Activated T-cell treated with anti-CD3 and anti-CD28 coated beads, Interleukin-2, amount 50 U/mL, for 24 hours (primary cell): ENCODE measurements around the gene TSPAN33.
"Not testable (repeated sequence)": the region's sequence is repeated elsewhere in the genome, so short reads cannot be mapped to it uniquely, and the experiment has no call there.

Experiments used
- DNase-seq: peaks from one replicate; pipeline ENCODE4 v3.0.0-alpha.2; 2020
- H3K27ac Mint-ChIP-seq: 2 replicates; pipeline ENCODE4 v1.8.0; 2020; ENCODE audit warnings: mild to moderate bottlenecking, mixed read lengths
- H3K27me3 Mint-ChIP-seq: 2 replicates; pipeline ENCODE4 v1.8.0; 2020; ENCODE audit warnings: mixed read lengths
- H3K36me3 Mint-ChIP-seq: 2 replicates; pipeline ENCODE4 v1.8.0; 2020; ENCODE audit warnings: low read depth, mixed read lengths
- H3K4me1 Mint-ChIP-seq: 2 replicates; pipeline ENCODE4 v1.8.0; 2020; ENCODE audit warnings: low read depth, mixed read lengths
- H3K4me3 Mint-ChIP-seq: 2 replicates; pipeline ENCODE4 v1.8.0; 2020; ENCODE audit warnings: mild to moderate bottlenecking, moderate library complexity, mixed read lengths
- H3K9me3 Mint-ChIP-seq: 2 replicates; pipeline ENCODE4 v1.8.0; 2020; ENCODE audit warnings: mixed read lengths

The TSPAN33 gene

DNA sequence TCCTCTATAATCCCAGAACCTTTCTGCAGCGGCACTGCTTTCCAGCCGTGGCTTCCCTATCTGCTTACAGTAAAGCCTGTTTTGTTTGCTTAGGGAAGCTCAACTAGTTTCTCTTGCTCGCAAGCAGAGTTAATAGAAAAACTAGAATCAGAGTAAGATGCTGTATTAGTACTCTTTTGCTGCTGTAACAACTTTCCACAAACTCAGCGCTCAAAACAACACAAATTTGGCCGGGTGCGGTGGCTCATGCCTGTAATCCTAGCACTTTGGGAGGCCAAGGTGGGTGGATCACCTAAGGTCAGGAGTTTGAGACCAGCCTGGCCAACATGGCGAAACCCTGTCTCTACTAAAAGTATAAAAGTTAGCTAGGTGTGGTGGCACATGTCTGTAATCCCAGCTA, 29.4 kb downstream of the TSPAN33 start:
- H3K9me3 Mint-ChIP-seq, H3K4me3 Mint-ChIP-seq, H3K27ac Mint-ChIP-seq, H3K36me3 Mint-ChIP-seq, H3K27me3 Mint-ChIP-seq, DNase-seq: not testable (repeated sequence)
- peaks cover 12% of the 10 kb centered on the region for H3K4me1 Mint-ChIP-seq

DNA sequence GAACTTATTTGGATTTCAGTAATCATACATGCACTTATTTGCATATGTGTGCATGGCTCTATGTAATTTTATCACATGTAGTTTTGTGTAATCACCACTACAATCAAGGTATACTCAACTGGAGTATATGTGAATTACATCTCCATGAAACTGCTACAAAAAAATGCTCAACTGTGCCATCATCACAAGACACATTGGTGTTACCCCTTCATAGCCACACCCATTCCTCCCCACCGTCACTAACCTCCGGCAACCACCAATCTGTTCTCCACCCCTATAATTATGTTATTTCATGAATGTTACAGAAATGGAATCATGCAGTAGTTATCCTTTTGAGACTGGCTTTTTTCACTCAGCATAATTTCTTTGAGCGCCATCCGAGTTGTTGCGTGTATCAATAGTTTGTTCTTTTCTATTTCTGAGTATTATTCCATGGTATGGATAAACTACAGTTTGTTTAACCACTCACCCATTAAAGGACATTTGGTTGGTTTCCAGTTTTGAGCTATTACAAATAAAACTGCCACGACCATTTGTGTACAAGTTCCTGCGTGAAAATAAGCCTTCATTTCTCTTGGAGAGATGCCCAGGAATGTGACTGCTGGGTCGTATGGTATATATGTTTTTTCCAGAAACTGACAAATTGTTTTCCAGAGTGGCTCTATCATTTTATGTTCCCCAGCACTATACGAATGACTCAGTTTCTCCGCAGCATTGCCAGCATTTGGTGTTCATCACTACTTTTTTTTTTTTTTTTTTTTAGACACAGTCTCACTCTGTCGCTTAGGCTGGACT, 32.6 kb downstream of the TSPAN33 start:
- no peak overlapping the region for H3K4me3 Mint-ChIP-seq

DNA sequence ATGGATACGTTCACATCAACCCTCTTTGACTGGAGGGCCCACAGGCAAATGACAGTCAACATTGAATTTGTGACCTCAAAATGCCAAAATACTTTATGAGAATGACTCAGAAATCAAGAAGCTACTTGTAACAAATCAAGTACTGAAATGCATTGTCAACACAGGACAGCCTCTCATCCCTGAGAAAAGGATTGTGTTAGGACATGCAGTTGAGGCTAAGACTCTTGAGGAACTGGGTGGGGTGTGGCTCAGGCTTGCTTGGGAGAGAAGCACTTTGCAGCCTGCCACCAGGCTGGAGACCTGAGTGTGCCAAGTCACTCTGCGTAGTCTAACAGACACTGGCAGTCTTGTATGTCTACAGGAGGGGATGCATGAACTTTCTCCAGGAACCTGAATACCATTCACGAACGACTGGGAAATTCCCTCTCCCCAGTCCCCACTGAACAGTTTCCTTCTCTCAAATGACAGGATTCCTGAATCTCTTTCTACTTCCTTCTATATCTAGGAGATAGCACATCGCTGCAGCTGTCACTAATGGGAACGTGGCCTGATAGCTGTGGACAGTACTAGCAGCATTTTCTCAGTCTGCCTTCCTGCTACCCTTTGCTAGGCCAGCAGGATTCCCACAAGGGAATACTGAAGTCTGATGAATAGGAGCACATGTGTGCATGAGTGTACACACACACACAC, 40.6 kb downstream of the TSPAN33 start:
- Mint-ChIP-seq H3K4me3 (no peak overlapping the region), H3K36me3 (no peaks in the 10 kb centered on the region), H3K27me3 (peaks cover 50% of the 10 kb centered on the region), H3K27ac (no peak overlapping the region), H3K4me1 (peaks cover 9% of the 10 kb centered on the region), H3K9me3 (no peaks in the 10 kb centered on the region)
- no peak for DNase-seq

More for the DNA sequence above, 32.6 kb downstream of the TSPAN33 start:
- Mint-ChIP-seq H3K36me3 (no peaks in the 10 kb centered on the region), H3K4me1 (no peaks in the 10 kb centered on the region), H3K27ac (no peak overlapping the region), H3K9me3 (no peaks in the 10 kb centered on the region), H3K27me3 (peaks cover 12% of the 10 kb centered on the region)
- DNase-seq, result no peak

DNA sequence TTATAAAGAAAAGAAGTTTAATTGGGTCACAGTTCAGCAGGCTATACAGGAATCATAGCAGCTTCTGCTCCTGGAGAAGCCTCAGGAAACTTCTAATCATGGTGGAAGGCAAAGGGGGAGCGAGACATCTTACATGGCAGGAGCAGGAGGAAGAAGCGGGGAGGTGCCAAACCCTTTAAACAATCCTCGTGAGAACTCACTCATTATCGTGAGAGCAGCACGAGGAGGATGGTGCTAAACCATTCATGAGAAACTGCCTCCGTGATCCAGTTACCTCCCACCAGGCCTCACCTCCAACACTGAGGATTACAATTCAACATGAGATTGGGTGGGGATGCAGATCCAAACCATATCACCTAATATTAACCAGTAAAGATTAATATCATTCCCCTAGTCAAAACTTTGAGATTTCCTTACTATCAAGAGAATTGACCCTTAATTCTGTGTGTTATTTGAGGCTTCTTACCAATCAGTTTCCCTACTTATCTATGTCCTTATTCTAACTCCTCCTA, 42.3 kb downstream of the TSPAN33 start:
- Mint-ChIP-seq H3K27me3 (peaks cover 61% of the 10 kb centered on the region), H3K27ac (no peak overlapping the region), H3K36me3 (no peaks in the 10 kb centered on the region), H3K4me1 (peaks cover 9% of the 10 kb centered on the region), H3K4me3 (no peak overlapping the region), H3K9me3 (no peaks in the 10 kb centered on the region)
- no peak for DNase-seq

DNA sequence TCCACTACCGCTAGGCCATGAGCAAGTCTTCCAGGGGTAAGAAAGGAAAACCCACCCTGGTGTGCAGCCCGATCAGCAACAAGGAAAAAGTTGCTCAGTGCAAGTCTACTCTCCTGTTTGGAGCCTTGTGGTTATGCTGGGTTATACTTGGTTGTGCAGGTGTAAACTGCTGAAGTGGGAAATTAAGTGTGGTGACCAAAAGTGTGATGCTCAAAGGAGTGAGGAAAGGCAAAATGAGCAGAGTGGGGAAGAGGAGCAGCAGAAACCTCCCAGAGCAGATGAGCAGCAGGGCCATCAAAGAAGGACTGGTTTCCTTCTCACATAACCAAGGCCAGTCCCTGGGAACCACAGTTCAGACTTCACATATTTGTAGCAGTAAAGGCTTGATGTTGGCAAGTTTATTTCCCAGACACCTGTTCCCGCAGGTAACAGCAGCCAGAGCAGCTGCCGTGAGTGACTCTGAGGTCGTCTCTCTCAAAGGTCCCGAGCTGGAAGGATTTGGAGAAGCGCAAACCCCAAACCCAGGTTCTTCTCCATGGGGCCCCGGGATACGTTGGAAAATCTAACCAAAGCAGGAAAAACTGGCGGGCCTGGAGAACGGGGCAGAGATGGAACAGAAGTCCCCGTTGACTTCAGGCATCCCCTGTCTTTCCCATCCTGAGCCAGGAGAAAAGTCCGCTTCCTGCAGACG, 43.3 kb downstream of the TSPAN33 start:
- Mint-ChIP-seq H3K27me3 (peaks cover 71% of the 10 kb centered on the region), H3K27ac (no peak overlapping the region), H3K36me3 (no peaks in the 10 kb centered on the region), H3K4me3 (peak overlapping the region; percentile 29), H3K4me1 (peaks cover 9% of the 10 kb centered on the region), H3K9me3 (no peaks in the 10 kb centered on the region)
- DNase-seq, result no peak

DNA sequence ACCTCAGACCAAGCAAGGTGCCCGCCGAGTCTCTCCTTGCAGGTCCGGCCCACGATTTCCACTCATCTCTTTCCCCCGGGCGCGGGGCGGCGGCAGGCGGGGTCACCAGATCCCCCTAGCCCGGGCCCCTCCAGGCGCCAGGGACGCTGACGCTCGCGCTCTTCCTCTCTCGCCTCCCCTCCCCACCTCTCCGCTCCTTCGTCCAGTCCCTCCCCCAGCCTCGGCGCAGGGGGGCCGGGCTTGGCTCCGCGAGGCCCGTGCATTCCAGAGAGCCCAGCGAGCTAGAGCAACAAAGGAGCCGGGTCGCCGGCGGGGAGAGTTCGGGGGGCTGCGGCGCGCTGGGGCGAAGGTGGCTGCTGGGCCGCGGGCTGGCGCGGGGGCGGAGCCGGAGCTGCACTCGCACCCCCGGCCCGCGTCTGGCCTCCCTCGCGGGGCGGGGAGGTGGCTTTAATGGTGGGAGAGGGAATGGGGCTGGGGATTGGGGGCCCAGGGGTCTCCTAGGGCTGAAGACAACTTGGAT, 43.9 kb downstream of the TSPAN33 start, which contains the start of gene SMO:
Gene SMO, plus strand, starts transcription at position 262 of the 520 bp plus-strand sequence. CDS start 519 bp downstream, outside the sequence.
- Mint-ChIP-seq H3K9me3 (no peaks in the 10 kb centered on the region), H3K4me1 (peaks cover 9% of the 10 kb centered on the region), H3K27me3 (peaks cover 71% of the 10 kb centered on the region), H3K4me3 (peak within 1 kb of the TSS; percentile 60), H3K27ac (no peak within 1 kb of the TSS), H3K36me3 (no peaks in the 10 kb centered on the region)
- peak; percentile 53 for DNase-seq

DNA sequence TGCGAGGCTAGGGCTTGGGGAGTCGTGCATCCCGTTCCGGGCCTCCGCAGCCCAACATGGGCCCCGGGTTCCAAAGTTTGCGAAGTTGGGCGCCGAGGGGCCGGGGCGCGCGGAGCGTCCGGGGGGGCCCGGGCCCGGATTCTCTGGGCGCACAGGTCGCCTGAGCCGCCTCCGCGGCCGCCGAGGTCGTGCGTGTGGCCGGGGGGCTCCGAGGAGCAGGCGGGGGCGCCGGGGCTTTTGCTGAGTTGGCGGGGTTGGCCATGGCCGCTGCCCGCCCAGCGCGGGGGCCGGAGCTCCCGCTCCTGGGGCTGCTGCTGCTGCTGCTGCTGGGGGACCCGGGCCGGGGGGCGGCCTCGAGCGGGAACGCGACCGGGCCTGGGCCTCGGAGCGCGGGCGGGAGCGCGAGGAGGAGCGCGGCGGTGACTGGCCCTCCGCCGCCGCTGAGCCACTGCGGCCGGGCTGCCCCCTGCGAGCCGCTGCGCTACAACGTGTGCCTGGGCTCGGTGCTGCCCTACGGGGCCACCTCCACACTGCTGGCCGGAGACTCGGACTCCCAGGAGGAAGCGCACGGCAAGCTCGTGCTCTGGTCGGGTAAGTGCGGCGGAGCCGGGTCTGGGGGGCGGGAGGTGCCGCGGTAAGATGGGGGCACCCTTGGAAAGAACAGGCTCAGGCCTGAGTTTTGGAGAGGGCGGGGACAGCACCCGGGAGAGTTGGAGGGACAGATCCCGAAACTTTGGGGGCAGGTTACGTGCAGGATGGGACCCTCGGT, 44.6 kb downstream of the TSPAN33 start:
- H3K9me3 Mint-ChIP-seq, result no peaks in the 10 kb centered on the region
- peaks cover 71% of the 10 kb centered on the region for H3K27me3 Mint-ChIP-seq

DNA sequence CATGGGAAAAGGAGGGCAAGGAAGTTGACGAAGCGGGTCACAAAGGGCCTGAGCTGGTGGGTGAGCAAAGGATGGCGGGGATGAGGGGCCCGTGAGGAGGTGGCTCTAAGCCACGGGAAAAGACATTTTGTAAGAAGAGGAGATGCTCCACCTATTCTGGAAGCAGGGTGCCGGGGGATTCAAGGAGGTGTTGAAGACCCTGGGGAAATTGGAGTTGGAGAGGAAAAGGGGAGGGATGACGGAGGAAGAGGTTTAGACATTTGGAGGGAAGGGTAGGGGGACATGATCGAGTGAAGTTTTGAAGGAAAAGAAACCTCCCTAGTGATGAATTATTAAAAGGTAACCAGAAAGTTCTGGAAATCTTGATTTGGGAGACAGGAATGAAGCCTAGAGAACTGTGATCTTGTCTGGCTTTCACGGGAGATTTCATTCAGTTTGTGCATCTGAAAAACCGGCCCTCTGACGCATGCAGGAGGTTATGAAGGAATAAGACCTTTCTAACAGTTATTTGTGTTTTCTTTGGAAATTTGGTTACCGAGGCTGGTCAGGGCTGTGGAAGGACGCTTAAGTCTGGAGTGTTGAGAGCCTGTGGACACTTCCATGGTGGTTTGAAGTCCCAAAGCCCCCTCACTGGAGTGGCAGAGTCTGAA, 45.3 kb downstream of the TSPAN33 start:
- DNase-seq, result no peak
- Mint-ChIP-seq H3K27me3 (peaks cover 70% of the 10 kb centered on the region), H3K4me3 (peak overlapping the region; percentile 60), H3K4me1 (peaks cover 9% of the 10 kb centered on the region), H3K36me3 (no peaks in the 10 kb centered on the region), H3K27ac (no peak overlapping the region), H3K9me3 (no peaks in the 10 kb centered on the region)

More for the DNA sequence above, 44.6 kb downstream of the TSPAN33 start:
- H3K27ac Mint-ChIP-seq, result no peak overlapping the region
- peak; percentile 37 for DNase-seq
- peaks cover 9% of the 10 kb centered on the region for H3K4me1 Mint-ChIP-seq
- H3K4me3 Mint-ChIP-seq, result peak overlapping the region; percentile 60
- H3K36me3 Mint-ChIP-seq, result no peaks in the 10 kb centered on the region

DNA sequence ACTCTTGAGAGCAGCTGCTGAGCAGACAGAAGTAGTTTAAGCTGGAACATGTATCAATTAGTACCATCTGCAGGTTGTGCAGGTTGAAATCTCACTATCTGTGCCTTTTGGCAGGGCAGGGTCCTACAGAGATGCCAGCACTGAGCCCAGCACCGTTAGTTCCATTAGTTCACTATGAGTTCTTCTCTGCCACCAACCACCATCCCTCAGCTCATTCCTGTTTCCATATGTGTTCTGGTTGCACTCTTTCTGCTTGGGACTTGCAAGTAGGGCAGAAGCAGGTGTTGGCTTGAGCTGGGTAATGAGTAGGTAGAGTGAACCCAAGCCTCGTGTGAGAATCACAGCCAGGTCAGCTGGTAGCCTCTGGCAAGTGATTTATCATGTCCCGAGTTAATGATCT, 46.8 kb downstream of the TSPAN33 start:
- H3K9me3 Mint-ChIP-seq, result no peaks in the 10 kb centered on the region
- H3K4me3 Mint-ChIP-seq, result no peak overlapping the region
- no peaks in the 10 kb centered on the region for H3K36me3 Mint-ChIP-seq
- H3K4me1 Mint-ChIP-seq, result peaks cover 9% of the 10 kb centered on the region
- peaks cover 56% of the 10 kb centered on the region for H3K27me3 Mint-ChIP-seq
- DNase-seq, result no peak
- no peak overlapping the region for H3K27ac Mint-ChIP-seq

DNA sequence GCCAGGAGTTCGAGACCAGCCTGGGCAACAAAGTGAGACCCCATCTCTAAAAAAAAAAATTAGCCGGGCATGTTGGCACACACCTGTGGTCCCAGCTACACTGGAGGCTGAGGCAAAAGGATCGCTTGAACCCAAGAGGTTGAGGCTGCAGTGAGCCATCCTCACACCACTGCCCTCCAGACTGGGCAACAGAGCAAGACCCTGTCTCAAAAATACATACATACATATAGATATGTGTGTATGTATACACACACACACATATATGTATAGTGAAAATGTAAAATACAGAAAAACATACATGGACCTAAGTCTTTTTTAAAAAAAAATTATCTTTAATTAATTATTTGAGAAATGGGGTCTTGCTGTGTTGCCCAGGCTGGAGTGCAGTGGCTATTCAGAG, 49.4 kb downstream of the TSPAN33 start:
- no peak overlapping the region for H3K4me3 Mint-ChIP-seq
- peaks cover 6% of the 10 kb centered on the region for H3K4me1 Mint-ChIP-seq
- no peak for DNase-seq
- peaks cover 34% of the 10 kb centered on the region for H3K27me3 Mint-ChIP-seq
- H3K27ac Mint-ChIP-seq, result no peak overlapping the region
- H3K36me3 Mint-ChIP-seq, result no peaks in the 10 kb centered on the region
- no peaks in the 10 kb centered on the region for H3K9me3 Mint-ChIP-seq

DNA sequence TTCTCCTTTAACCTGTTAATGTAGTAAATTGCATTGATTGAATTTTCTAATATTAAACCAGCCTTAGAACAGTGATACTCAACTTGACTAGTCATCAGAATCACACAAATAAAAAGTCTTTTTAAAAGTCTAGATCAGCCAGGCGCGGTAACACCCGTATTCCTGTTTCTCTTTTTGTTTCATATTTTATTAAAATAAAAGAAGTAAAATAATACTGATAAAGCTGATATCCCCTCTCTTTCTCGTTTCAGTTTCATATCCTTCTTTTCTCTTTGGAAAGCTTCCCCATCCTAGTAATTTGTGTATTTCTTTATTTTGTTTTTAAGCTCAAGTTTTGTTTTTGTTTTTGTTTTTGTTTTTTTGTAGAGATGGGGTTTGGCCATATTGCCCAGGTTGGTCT, 53.3 kb downstream of the TSPAN33 start:
- Mint-ChIP-seq H3K9me3 (no peaks in the 10 kb centered on the region), H3K36me3 (no peaks in the 10 kb centered on the region), H3K4me1 (no peaks in the 10 kb centered on the region), H3K27ac (no peak overlapping the region), H3K4me3 (no peak overlapping the region), H3K27me3 (peaks cover 2% of the 10 kb centered on the region)
- DNase-seq, result no peak

DNA sequence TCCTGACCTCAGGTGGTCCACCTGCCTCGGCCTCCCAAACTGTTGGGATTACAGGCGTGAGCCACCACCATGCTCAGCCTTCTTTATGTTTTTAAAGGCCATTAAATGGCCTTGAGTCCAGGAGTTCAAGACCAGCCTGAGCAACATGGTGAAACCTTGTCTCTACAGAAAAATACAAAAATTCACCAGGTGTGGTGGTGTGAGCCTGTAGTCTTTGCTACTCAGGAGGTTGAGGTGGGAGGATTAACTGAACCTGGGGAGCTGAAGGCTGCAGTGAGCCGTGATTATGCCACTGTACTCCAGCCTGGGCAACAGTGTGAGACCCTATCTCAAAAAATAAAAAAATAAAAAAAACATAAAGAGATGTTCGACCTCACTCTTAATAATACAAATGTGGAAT, 54.9 kb downstream of the TSPAN33 start:
- H3K27me3 Mint-ChIP-seq, result peaks cover 3% of the 10 kb centered on the region

DNA sequence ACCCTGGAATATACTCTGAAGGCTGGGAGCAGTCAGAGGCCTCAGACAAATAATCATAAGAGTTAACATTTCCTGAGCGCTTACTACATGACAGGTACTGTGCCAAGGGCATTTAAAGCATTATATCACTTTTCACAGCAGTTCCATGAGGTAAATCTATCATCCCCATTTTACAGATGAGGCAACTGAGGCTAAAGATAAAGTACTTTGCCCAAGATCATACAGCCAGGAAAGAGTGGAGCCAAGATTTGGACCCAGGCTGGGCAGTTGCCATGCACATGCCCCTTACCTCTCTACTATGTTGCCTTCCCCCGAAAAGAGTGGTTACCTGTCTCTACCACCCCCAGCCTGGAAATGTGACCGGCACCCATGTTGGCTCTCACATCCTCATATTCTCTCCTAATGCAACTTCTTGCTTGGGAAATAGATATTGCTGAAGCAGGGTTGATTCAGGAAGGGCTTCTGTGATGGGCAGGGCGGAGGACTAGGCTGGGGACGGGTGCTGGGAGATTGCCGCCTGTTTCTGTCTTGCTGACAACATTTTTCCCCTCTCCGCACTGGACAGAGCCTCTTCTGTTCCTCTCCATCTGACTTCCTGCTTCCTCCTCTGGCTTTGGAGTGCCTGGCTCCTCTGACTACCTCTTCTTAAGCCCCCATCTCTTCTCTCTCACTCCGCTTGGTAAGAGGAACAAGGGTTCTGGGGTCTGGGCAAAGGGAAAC, 57.7 kb downstream of the TSPAN33 start:
- no peak overlapping the region for H3K27ac Mint-ChIP-seq
- H3K36me3 Mint-ChIP-seq, result no peaks in the 10 kb centered on the region

More for the DNA sequence above, 54.9 kb downstream of the TSPAN33 start:
- H3K4me1 Mint-ChIP-seq, result no peaks in the 10 kb centered on the region
- H3K36me3 Mint-ChIP-seq, result no peaks in the 10 kb centered on the region
- no peak overlapping the region for H3K27ac Mint-ChIP-seq
- no peaks in the 10 kb centered on the region for H3K9me3 Mint-ChIP-seq
- no peak for DNase-seq
- no peak overlapping the region for H3K4me3 Mint-ChIP-seq

More for the DNA sequence above, 57.7 kb downstream of the TSPAN33 start:
- H3K4me1 Mint-ChIP-seq, result no peaks in the 10 kb centered on the region
- H3K27me3 Mint-ChIP-seq, result peaks cover 3% of the 10 kb centered on the region
- no peaks in the 10 kb centered on the region for H3K9me3 Mint-ChIP-seq
- H3K4me3 Mint-ChIP-seq, result no peak overlapping the region
- DNase-seq, result no peak
